MM.1S (cell line): ENCODE results near the gene CCL15.

Source experiments
- CTCF ChIP-seq: fragments of 300-600 bp; sonication (generic); IDR thresholded peaks from 2 replicates; pipeline ENCODE4 v1.5.1; 2016; ENCODE audit warnings: antibody characterized with exemption, low read length, mixed read lengths
- EZH2phosphoT487 ChIP-seq: fragments of 300-600 bp; sonication (generic); IDR thresholded peaks from 2 replicates; pipeline ENCODE4 v1.6.1; 2018; ENCODE audit warnings: antibody characterized with exemption, low read length

GRCh38 chr17:35972535-35972934, 28.8 kb downstream of the CCL15 start:
- TF ChIP-seq CTCF (no peak), EZH2phosphoT487 (no peak)
